PFSK-1 (cell line): ENCODE measurements around the gene MLST8.

Experiments
- POLR2AphosphoS5 ChIP-seq: IDR thresholded peaks from 2 replicates; pipeline ENCODE4 v1.6.1; 2012; ENCODE audit warnings: low read depth, mild to moderate bottlenecking, control low read depth, low read length, moderate library complexity
- REST ChIP-seq, 2 experiments: IDR thresholded peaks; 2 replicates each; pipeline versions ENCODE4 v1.6.1 to v1.8.0; 2011 to 2012; ENCODE audit warnings: low read depth in 2 of 2, low read length in 2 of 2, control low read depth in 1 of 2, inconsistent platforms in 1 of 2, mild to moderate bottlenecking in 1 of 2, moderate library complexity in 1 of 2; ENCODE audit not compliant: insufficient read depth in 1 of 2
- SIN3A ChIP-seq: IDR thresholded peaks from 2 replicates; pipeline ENCODE4 v1.6.1; 2012; ENCODE audit warnings: mild to moderate bottlenecking, low read length, moderate library complexity, borderline replicate concordance; ENCODE audit not compliant: insufficient read depth
- TAF1 ChIP-seq: IDR thresholded peaks from 2 replicates; pipeline ENCODE4 v1.6.1; 2012; ENCODE audit warnings: low read length, control low read depth, borderline replicate concordance; ENCODE audit not compliant: insufficient read depth

GRCh38 chr16:2234813-2235170 is 29.5 kb downstream of the MLST8 start:
- TF ChIP-seq REST (IDR thresholded peaks at IDR 0.05; ENCODE audit: insufficient read depth in 1 of 2, low read depth in 2 of 2, low read length in 2 of 2) (no peak), TAF1 (no peak), SIN3A (no peak), POLR2AphosphoS5 (no peak)
